ENCODE data around the gene MT1HL1.
"Not testable (repeated sequence)": the region's sequence is repeated elsewhere in the genome, so short reads cannot be mapped to it uniquely, and the experiment has no call there.

Gene MT1HL1

DNA sequence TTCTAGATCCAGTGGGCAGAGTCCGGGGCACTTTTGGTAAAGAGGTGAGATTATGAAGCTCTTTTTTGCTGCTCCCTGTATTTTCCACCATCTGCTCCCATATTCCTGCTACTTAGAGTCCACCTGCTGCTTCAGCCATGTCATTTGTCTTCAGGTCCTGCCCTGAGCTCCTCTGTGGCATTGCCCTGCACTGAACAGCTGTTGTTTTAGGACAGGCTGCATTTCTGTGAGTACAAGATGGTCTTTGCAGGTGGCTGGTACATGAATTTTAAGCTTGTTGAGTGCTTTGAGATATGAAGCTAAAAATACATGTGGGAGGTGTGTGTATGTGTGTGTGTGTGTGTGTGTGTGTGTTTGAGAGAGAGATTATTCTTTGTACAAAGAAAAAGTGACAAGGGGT is 21.9 kb downstream of the MT1HL1 start:
- no peak overlapping the region for H3K4me3 ChIP-seq (replicated peaks; ENCODE audit: low read depth, low read length)
- TF ChIP-seq, protein P1, sequence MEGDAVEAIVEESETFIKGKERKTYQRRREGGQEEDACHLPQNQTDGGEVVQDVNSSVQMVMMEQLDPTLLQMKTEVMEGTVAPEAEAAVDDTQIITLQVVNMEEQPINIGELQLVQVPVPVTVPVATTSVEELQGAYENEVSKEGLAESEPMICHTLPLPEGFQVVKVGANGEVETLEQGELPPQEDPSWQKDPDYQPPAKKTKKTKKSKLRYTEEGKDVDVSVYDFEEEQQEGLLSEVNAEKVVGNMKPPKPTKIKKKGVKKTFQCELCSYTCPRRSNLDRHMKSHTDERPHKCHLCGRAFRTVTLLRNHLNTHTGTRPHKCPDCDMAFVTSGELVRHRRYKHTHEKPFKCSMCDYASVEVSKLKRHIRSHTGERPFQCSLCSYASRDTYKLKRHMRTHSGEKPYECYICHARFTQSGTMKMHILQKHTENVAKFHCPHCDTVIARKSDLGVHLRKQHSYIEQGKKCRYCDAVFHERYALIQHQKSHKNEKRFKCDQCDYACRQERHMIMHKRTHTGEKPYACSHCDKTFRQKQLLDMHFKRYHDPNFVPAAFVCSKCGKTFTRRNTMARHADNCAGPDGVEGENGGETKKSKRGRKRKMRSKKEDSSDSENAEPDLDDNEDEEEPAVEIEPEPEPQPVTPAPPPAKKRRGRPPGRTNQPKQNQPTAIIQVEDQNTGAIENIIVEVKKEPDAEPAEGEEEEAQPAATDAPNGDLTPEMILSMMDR (IDR thresholded peaks at IDR 0.05; ENCODE audit: low read depth, low read length, missing control alignments): no peak
- no peak for DNase-seq (ENCODE audit: extremely low read depth, low read depth)

DNA sequence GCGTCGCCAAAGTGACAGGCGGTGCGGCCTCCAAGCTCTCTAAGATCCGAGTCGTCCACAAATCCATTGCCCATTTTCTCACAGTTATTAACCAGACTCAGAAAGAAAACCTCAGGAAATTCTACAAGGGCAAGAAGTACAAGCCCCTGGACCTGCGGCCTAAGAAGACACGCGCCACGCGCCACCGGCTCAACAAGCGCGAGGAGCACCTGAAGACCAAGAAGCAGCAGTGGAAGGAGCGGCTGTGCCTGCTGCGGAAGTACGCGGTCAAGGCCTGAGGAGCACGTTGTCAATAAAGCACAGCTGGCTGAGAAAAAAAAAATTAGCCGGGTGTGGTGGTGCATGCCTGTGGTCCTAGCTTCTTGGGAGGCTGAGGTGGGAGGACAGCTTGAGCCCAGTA is 22.8 kb downstream of the MT1HL1 start:
- not testable (repeated sequence) for H3K4me3 ChIP-seq (replicated peaks; ENCODE audit: low read depth, low read length); DNase-seq (ENCODE audit: extremely low read depth, low read depth)

DNA sequence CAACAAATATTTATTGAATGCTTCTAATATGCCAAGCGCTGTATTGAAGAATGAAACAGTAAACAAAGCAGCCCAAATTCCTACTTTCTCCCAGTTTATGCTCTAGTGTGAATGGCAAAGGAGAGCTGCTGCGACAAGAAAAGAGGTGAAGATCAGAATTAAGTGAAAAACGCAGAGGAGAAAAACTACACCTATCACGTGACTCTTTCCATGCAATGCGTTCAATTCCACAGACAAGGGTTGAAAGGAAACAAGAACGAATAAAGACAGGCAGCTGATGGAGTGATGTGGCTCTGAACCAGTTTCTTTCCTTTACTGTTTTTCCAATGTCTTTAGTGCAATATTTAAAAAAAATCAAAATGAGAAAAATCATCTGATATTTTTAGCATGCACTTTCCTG is 23.6 kb downstream of the MT1HL1 start:
- DNase-seq (ENCODE audit: extremely low read depth, low read depth): no peak
- TF ChIP-seq, protein P1 (IDR thresholded peaks at IDR 0.05; ENCODE audit: low read depth, low read length, missing control alignments): no peak

DNA sequence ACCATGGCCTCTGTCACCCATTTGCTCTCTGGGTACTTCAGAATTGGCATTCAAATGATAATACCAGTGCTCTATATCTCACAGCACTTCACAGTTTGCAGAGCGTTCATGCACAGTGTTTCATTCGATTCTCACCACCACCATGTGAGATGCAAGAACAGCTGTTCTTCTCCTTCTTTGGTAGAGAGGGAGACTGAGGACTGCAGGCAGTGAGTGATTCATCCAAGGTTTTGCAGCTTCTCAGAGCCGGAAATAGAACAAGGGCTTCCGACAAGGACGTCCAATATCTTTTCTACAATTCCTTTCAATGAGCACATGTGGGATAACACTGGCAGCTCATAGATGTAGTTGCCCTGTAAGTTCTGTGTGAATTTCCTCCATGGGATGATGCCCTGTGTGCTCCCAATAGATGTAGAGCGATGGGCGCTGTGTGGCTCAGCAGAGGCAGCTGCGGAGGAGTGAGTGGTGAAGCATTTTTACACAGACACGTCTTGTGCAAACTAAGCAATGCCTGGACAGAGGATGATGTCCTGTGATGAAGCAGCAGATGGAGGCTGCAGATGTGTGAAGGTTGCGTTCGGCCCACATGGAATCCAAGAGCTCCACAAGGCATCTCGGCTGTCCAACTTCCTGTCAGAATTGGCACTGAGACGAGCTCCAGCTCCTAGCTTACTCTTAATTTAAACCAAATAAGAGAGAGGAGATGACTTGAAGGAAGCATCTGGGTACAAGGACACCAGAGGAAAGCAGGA is 24.9 kb downstream of the MT1HL1 start:
- TF ChIP-seq, protein P1 (IDR thresholded peaks at IDR 0.05; ENCODE audit: low read depth, low read length, missing control alignments): no peak
- no peak for DNase-seq (ENCODE audit: extremely low read depth, low read depth)
- H3K4me3 ChIP-seq (replicated peaks; ENCODE audit: low read depth, low read length): no peak overlapping the region

More for the DNA sequence above, 23.6 kb downstream of the MT1HL1 start:
- H3K4me3 ChIP-seq (replicated peaks; ENCODE audit: low read depth, low read length): no peak overlapping the region

DNA sequence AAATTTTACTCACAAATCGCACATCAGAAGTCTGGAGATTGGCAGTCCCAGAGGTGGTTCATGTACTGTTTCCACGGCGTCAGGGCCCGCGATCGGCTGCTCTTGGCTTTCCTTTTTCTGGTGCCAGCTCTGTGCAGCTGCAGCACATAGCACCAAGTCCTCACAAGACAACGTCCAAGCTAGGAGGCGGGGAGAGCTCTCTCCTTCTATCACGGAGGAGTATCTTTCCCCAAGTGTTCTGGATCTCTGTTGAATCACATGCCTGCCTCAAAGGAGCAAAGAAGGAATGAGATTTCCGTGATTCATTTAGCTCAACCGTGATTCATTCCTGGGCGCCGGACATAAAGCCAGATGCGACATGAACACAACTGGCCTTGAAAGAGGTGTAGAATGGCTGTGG is 25.5 kb downstream of the MT1HL1 start:
- H3K4me3 ChIP-seq (replicated peaks; ENCODE audit: low read depth, low read length): no peak overlapping the region
- no peak for DNase-seq (ENCODE audit: extremely low read depth, low read depth)
- TF ChIP-seq, protein P1 (IDR thresholded peaks at IDR 0.05; ENCODE audit: low read depth, low read length, missing control alignments): no peak

DNA sequence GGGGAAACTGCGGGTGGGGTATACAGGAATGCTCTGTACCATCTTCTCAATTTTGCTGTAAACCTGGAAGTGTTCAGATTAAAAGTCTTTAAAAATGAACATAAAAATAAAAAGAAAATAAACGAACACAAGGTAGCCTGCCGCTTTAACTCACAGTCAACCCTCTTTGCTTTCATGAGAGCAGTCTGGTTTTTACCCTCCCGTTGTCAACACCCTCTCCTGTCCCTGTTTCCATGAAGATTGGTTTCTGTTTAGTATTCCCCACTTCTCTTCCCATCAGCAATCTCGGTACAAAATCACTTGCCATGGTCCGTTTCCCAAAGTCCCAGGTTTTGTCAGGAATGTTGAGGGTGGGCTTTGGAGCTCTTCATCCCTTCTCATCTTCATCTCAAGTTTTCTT is 28.8 kb downstream of the MT1HL1 start:
- DNase-seq (ENCODE audit: extremely low read depth, low read depth): no peak
- H3K4me3 ChIP-seq (replicated peaks; ENCODE audit: low read depth, low read length): no peak overlapping the region
- TF ChIP-seq, protein P1 (IDR thresholded peaks at IDR 0.05; ENCODE audit: low read depth, low read length, missing control alignments): no peak

DNA sequence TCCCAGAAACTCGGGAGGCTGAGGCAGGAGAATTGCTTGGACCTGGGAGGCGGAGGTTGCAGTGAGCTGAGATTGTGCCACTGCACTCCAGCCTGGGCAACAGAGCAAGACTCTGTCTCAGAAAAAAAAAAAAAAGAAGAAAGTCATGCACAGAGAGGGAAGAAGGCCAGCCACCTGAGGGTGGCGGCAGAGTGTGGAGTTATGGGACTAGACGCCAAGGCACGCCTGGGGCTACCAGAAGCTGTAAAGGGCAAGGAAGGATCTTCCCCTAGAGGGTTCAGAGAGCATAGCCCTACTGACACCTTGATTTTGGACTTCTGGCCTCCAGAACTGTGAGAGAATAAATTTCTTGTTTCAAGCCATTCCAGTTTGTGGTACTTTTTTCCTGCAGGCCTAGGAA is 30.2 kb downstream of the MT1HL1 start:
- H3K4me3 ChIP-seq (replicated peaks; ENCODE audit: low read depth, low read length); DNase-seq (ENCODE audit: extremely low read depth, low read depth): not testable (repeated sequence)

DNA sequence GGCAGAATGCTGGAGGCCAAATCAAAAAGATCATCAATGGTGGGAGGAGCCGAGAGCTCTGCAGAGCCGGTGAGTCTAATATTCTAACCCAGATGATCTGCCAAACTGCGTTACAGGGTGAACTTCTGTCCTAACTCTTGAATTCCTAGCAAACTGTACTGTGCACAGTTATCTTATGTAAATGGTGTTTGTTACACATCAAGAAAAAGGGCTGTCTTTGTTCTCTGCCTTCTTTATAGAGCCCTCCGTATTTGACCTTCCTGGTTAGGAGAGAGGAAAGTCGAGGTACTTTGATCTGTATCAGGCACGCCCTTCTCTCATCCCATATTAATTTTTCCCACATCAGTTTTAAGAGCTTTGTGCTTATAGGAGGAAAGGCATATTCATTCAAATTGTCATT is 37.6 kb downstream of the MT1HL1 start:
- TF ChIP-seq, protein P1 (IDR thresholded peaks at IDR 0.05; ENCODE audit: low read depth, low read length, missing control alignments): no peak
- H3K4me3 ChIP-seq (replicated peaks; ENCODE audit: low read depth, low read length): no peak overlapping the region
- no peak for DNase-seq (ENCODE audit: extremely low read depth, low read depth)

Measured in HFF-Myc (cell line).